Epithelial cell of prostate (primary cell): ENCODE results near the gene CDY2A.
"Not testable (repeated sequence)": the region's sequence is repeated elsewhere in the genome, so short reads cannot be mapped to it uniquely, and the experiment has no call there.

Source experiments
- DNase-seq: peaks from one replicate; pipeline ENCODE4 v3.0.0-alpha.2; 2011; ENCODE audit warnings: low read depth, low spot score
- H3K27ac ChIP-seq: fragments of 450-650 bp; 2 replicates; pipeline ENCODE4 v1.5.1; 2017; ENCODE audit warnings: mild to moderate bottlenecking

Gene CDY2A

GRCh38 chrY:18025487-18025886 lies at the start of gene CDY2A:
TSS of gene CDY2A (plus strand) at chrY:18025787. CDS start at chrY:18026115, 328 bp downstream.
- DNase-seq, H3K27ac ChIP-seq: not testable (repeated sequence)

GRCh38 chrY:17997586-17997985 lies 28.0 kb upstream of the CDY2A start:
- not testable (repeated sequence) for DNase-seq, H3K27ac ChIP-seq

- H3K27ac ChIP-seq, DNase-seq: not testable (repeated sequence)
Measured at GRCh38 chrY:17998266-17998665, 27.3 kb upstream of the CDY2A start.

- not testable (repeated sequence) for DNase-seq, H3K27ac ChIP-seq
Measured at GRCh38 chrY:18023897-18024296, 1.7 kb upstream of the CDY2A start.

- H3K27ac ChIP-seq, DNase-seq: not testable (repeated sequence)
Measured at GRCh38 chrY:18028845-18029244, 3.3 kb downstream of the CDY2A start.

GRCh38 chrY:18030178-18030577 lies 4.6 kb downstream of the CDY2A start:
- not testable (repeated sequence) for H3K27ac ChIP-seq, DNase-seq

GRCh38 chrY:18034100-18034814 lies 8.7 kb downstream of the CDY2A start:
- not testable (repeated sequence) for H3K27ac ChIP-seq, DNase-seq

- not testable (repeated sequence) for DNase-seq, H3K27ac ChIP-seq
Measured at GRCh38 chrY:18034864-18035263, 9.3 kb downstream of the CDY2A start.

GRCh38 chrY:18044990-18045389 lies 19.4 kb downstream of the CDY2A start:
- not testable (repeated sequence) for H3K27ac ChIP-seq, DNase-seq

- DNase-seq, H3K27ac ChIP-seq: not testable (repeated sequence)
Measured at GRCh38 chrY:18048149-18049040, 22.8 kb downstream of the CDY2A start.

GRCh38 chrY:18049061-18049460 lies 23.5 kb downstream of the CDY2A start:
- H3K27ac ChIP-seq, result not testable (repeated sequence)

GRCh38 chrY:18056473-18056872 lies 30.9 kb downstream of the CDY2A start:
- not testable (repeated sequence) for H3K27ac ChIP-seq, DNase-seq

More at GRCh38 chrY:18049061-18049460, 23.5 kb downstream of the CDY2A start:
- DNase-seq, result not testable (repeated sequence)

GRCh38 chrY:18073464-18073863 lies 47.9 kb downstream of the CDY2A start:
- not testable (repeated sequence) for H3K27ac ChIP-seq, DNase-seq
